AG04450 (cell line): ENCODE results near the gene CDK2. TPM values are rescaled to one million over a fixed set of nuclear protein-coding genes. Genes with fewer than 3 reads are reported as not detected.

ENCODE experiments used
- CTCF ChIA-PET: fragments of 300-600, 350-600 bp; formaldehyde crosslinking; extraction: SDS; loops from one replicate; lab custom pipeline; 2022; ENCODE audit warnings: antibody characterized with exemption, inconsistent platforms; lab: Charles Lee
- POLR2A ChIA-PET: fragments of 350-600 bp; formaldehyde crosslinking; extraction: SDS; loops from one replicate; lab custom pipeline; 2021; ENCODE audit warnings: antibody characterized with exemption, inconsistent platforms; lab: Yijun Ruan, JAX
- DNase-seq: peaks from one replicate; pipeline ENCODE4 v3.0.0-alpha.2; 2011; ENCODE audit warnings: low read depth, low spot score
- H3K27ac ChIP-seq: one replicate; pipeline ENCODE4 v1.5.1; 2012; ENCODE audit warnings: low read depth, low read length, control low read depth
- H3K27me3 ChIP-seq: one replicate; pipeline ENCODE4 v1.6.0; 2012; ENCODE audit warnings: low read length; ENCODE audit not compliant: control insufficient read depth, insufficient read depth
- H3K4me3 ChIP-seq: 2 replicates; pipeline ENCODE4 v1.5.1; 2011; ENCODE audit warnings: mild to moderate bottlenecking, low read depth, low read length, control low read depth
- H3K9me3 ChIP-seq: 2 replicates; pipeline ENCODE4 v1.5.1; 2012; ENCODE audit warnings: low read length; ENCODE audit not compliant: control insufficient read depth, insufficient read depth
- polyA plus RNA-seq: library from polyadenylated mRNA; depleted of rRNA; stranded (reverse); fragments of >200 nt; gene quantifications from 2 replicates; pipeline ENCODE4 v1.2.3, GENCODE V29; 2011
- TF ChIP-seq, protein P1 (sequence below): IDR thresholded peaks from 2 replicates; pipeline ENCODE4 v1.5.1; 2011; ENCODE audit warnings: low read depth, low read length, control low read depth, inconsistent platforms

CDK2 gene
- polyA plus RNA-seq, 1 experiment, result 30.6 TPM

DNA sequence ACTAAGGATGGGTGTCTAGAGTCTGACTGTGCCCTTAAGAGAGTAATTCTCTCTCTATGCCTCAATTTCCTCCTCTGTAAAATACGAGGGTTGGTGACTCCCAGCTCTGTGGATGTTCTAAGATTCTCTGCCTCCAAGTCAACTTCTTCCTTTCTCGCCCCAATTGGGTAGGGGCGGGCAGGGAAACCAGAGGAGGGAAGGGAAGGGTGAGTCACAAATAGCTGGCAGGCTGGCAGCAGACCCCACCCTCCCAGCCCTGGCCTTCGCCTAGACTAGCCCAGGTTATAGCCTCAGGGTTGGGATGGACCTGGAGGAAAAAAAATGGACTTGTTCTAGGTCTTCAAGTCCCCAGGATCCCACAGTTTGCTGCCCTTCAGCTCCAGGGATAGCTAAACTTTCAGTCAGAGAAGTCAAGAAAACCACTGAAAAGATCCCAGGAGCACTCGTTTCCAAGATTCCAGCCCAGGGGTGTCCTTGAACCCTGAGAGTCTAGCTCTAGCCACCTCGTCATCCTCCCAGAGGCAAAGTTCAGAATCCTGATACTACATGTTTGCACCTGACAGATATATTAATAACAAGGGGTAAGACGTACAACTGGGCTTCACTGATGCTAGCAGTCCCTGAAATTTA, 33.3 kb upstream of the CDK2 start:
- H3K9me3 ChIP-seq, result no peaks in the 10 kb centered on the region
- peak overlapping the region; percentile 89 for H3K4me3 ChIP-seq
- H3K27ac ChIP-seq, result no peak overlapping the region
- CTCF ChIA-PET, result interaction anchor here (1.2 to 2.2 kb wide), 4 partner anchors 22 to 195 kb away, joined by 3 to 16 read pairs (median 4); no protein-coding TSS in a partner anchor
- TF ChIP-seq, protein P1, sequence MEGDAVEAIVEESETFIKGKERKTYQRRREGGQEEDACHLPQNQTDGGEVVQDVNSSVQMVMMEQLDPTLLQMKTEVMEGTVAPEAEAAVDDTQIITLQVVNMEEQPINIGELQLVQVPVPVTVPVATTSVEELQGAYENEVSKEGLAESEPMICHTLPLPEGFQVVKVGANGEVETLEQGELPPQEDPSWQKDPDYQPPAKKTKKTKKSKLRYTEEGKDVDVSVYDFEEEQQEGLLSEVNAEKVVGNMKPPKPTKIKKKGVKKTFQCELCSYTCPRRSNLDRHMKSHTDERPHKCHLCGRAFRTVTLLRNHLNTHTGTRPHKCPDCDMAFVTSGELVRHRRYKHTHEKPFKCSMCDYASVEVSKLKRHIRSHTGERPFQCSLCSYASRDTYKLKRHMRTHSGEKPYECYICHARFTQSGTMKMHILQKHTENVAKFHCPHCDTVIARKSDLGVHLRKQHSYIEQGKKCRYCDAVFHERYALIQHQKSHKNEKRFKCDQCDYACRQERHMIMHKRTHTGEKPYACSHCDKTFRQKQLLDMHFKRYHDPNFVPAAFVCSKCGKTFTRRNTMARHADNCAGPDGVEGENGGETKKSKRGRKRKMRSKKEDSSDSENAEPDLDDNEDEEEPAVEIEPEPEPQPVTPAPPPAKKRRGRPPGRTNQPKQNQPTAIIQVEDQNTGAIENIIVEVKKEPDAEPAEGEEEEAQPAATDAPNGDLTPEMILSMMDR, result no peak
- no peak for DNase-seq
- POLR2A ChIA-PET, result interaction anchor here (0.6 to 1.0 kb wide), 2 partner anchors 86 to 109 kb away, joined by 3 read pairs; no protein-coding TSS in a partner anchor
- H3K27me3 ChIP-seq, result no peaks in the 10 kb centered on the region

DNA sequence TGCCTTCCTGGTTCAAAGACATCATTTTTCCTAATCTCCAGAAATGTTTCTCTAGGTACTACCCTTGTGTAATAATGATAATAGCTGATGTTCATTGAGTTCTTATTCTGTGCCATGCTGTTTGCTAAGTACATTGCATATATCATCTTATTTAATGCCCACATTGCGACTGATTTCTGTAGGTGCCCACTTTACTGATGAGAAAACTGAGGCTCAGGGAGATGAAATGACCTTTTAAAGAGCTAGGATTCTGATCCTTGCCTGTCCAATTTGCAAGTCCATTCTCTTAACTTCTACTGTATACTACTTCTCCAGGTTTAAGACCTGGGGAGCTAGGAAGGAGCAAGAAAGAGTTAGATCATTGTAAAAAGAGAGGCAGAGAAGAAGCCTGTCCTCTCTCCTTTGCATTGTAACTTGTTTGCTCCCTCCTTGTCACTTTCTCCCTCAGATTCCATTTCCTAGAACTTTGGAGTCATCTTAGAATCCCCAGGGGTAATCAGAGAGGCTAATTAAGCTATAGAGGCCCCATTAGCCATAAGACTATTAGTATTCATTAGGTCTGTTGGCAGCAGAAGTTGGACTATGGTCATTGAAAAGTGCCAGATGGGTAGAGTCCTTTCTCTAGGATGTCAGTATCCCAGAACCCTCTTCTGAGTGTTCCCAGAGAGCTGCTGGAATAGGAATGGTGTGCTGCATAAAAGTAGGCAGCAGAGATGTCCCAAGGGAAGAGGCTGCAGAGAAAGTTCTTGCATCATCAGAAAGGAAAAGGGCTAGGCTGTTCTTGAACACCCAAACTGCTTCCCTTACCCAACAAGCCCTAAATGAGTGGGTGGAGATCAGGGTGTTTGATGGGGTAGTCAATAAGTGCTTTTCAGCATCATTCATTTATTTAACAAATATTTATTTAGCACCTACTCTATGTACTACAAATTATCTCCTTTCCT, 32.6 kb upstream of the CDK2 start:
- ChIA-PET CTCF (interaction anchor here (0.6 to 2.2 kb wide), 4 partner anchors 19 to 196 kb away, joined by 3 to 16 read pairs (median 3); no protein-coding TSS in a partner anchor), POLR2A (interaction anchor here (0.6 to 1.0 kb wide), 2 partner anchors 87 to 110 kb away, joined by 3 read pairs; no protein-coding TSS in a partner anchor)
- Histone ChIP-seq H3K27ac (no peak overlapping the region), H3K9me3 (no peaks in the 10 kb centered on the region), H3K4me3 (no peak overlapping the region), H3K27me3 (no peaks in the 10 kb centered on the region)
- no peak for DNase-seq
- TF ChIP-seq, protein P1, result no peak

DNA sequence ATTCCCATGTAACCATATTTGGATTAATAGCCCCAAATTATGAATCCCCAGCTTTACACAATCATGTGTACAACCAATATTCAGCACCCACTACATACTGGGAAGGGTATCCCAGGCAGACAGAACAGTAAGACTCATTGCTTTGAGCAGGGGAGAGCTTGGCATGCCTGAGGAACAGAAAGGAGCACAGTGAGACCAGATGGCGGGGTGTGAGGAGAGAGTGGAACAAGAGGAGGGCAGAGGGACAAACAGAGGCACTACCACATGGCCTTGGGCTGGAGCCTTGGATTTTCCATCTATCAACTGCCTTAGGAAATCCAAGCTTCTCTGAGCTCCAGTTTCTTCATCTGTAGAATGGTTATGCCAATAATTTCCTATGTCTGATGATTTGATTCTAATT, 31.9 kb upstream of the CDK2 start:
- ChIA-PET POLR2A (no interaction called here), CTCF (interaction anchor here (0.6 to 2.2 kb wide), 4 partner anchors 20 to 197 kb away, joined by 3 to 16 read pairs (median 7); no protein-coding TSS in a partner anchor)
- no peak overlapping the region for H3K4me3 ChIP-seq
- TF ChIP-seq, protein P1, result no peak
- H3K9me3 ChIP-seq, result no peaks in the 10 kb centered on the region
- H3K27ac ChIP-seq, result no peak overlapping the region
- H3K27me3 ChIP-seq, result no peaks in the 10 kb centered on the region
- DNase-seq, result no peak

DNA sequence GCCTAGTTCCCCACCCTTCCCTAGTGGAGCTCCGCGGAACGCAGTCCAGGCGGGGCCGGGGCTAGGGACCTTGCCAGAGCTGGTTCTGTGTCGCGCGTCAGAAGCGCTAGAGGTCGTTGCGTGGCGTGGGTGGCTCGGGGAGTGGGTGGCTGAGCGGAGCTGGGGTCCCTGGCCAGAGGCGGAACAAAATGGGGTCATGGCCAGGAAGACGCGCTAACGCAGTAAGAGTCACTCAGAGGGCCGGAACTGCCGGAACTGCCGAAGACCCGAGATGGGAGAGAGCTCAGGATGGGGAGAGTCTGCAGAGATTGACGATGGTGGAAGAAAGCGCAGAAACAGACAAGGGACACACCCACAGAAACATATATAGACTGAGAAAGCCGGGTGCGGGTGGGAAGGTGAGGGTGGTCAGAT, 30.9 kb upstream of the CDK2 start:
- H3K4me3 ChIP-seq, result peak overlapping the region; percentile 27; the same call in 1 of the 2 replicates
- DNase-seq, result no peak
- ChIA-PET CTCF (interaction anchor here (0.7 to 1.5 kb wide), 3 partner anchors 9 to 198 kb away, joined by 3 to 11 read pairs (median 4); no protein-coding TSS in a partner anchor), POLR2A (interaction anchor here (0.6 to 1.8 kb wide), 2 partner anchors 70 to 118 kb away, joined by 5 to 9 read pairs; partner anchors contain the start of genes ORMDL2 and SARNP)
- no peak overlapping the region for H3K27ac ChIP-seq
- H3K9me3 ChIP-seq, result no peaks in the 10 kb centered on the region
- TF ChIP-seq, protein P1, result no peak
- H3K27me3 ChIP-seq, result no peaks in the 10 kb centered on the region
